ENCODE measurements around the gene SH2D1B.
"Not testable (repeated sequence)": the region's sequence is repeated elsewhere in the genome, so short reads cannot be mapped to it uniquely, and the experiment has no call there.

Gene SH2D1B, protein sequence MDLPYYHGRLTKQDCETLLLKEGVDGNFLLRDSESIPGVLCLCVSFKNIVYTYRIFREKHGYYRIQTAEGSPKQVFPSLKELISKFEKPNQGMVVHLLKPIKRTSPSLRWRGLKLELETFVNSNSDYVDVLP

DNA sequence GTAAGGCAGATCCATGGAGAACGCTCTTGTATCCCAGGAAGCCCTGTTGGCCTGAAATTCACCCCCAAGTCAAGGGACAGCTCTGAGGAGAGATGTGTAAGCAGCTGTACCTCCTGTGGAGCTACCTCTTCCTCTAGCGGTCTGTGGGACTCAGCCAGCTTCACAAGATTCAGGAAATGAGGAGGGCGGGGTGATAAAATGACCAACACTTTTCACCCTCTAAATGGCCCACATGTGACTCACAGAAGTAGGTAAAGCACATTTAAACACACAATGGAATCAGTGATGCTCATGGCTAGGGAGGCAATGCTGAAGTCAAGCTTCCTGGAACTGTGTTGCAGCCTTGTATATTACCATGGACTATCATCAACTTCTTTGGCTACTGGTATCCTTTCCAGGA is at the start of gene SH2D1B:
SH2D1B (minus strand) TSS at position 135 of the 400 bp plus-strand sequence; CDS start at position 15, 120 bp downstream.
- DNase-seq: no peak

DNA sequence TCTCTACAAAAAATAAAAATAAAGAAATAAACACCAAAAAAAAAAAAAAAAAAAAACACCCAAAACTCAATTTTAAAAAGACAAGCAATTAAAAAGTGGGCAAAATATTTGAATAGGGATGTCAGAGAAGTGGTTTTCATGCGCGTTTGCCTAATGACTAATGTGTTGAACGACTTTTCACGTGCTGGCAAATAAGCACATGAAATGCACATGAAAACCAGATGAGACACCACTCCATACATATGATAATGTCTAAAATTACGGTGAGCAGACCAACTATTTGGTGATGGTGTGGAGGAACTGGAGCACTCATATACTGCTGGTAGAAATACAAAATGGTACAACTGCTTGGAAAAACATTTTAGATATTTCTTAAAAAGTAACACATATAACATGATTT is 46.3 kb upstream of the SH2D1B start:
- no peak for DNase-seq

DNA sequence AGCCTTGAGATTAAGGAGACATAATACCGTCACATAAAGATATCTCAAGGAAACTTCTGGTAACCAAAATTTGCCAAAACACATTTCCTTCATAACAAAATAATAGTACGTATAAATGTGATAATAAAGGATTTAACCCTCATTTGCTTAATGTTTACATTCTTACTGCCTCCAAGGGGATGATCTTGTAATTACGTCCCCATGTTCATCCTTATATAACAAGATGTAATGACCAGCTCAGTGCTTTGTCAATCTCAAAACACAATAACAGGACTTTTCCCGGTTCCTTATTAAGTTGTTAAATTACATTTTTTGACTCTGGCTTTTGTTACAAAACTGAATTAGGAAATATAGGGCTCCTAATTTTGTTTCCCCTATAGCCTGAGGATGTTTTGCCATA is 44.4 kb upstream of the SH2D1B start:
- DNase-seq: no peak

DNA sequence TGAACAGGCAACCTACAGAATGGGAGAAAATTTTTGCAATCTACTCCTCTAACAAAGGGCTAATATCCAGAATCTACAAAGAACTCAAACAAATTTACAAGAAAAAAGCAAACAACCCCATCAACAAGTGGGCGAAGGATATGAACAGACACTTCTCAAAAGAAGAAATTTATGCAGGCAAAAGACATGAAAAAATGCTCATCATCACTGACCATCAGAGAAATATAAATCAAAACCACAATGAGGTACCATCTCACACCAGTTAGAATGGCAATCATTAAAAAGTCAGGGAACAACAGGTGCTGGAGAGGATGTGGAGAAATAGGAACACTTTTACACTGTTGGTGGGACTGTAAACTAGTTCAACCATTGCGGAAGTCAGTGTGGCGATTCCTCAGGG is 42.4 kb upstream of the SH2D1B start:
- not testable (repeated sequence) for DNase-seq

DNA sequence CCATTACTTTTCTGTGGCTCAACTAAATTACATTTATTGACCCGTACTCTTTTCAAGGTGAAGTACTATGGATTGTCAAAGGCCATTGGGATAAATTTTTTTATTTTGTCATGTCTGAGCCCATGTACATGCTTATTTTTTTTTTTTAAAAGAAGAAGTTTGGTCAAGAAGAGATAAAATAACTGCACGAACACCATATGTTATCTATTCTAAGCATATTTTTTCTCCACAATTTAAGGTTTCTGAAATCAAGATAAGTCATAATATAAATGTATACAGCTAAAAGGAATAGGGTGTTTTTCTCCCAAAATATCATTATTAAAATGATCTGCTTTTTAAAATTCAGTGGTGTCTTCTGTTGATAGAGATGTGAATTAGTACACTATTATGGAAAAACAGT is 35.0 kb upstream of the SH2D1B start:
- no peak for DNase-seq

DNA sequence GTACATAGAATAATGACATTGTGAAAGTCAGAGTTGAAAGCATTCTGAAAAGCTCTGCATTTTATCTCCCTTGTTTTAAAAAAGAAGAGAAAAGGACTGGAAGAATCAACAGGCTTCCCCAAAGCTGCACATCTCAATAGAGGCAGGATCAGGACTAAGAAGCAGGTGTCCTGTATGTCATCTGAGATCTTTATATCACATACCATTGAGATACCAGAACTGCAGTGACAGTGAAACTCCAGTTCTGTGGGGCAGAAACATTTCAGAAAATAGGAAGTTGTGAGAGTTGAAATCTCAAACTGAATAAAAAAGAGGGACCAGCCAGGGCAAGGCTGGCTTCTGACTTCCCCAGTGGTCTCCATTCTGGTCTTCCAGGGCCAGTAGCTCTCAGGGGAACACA is 33.0 kb upstream of the SH2D1B start:
- DNase-seq: no peak

DNA sequence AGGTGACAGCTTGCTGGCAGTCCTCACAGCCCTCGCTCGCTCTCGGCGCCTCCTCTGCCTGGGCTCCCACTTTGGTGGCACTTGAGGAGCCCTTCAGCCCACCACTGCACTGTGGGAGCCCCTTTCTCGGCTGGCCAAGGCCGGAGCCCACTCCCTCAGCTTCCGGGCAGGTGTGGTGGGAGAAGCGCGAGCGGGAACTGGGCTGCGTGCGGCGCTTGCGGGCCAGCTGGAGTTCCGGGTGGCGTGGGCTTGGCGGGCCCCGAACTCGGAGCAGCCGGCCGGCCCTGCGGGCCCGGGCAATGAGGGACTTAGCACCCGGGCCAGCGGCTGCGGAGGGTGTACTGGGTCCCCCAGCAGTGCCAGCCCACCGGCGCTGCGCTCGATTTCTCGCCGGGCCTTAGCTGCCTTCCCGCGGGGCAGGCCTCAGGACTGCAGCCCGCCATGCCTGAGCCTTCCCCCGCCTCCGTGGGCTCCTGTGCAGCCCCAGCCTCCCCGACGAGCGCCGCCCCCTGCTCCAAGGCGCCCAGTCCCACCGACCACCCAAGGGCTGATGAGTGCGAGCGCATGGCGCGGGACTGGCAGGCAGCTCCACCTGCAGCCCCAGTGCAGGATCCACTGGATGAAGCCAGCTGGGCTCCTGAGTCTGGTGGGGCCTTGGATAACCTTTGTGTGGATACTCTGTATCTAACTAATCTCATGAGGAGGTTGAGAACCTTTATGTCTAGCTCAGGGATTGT is 21.2 kb upstream of the SH2D1B start:
- not testable (repeated sequence) for DNase-seq

DNA sequence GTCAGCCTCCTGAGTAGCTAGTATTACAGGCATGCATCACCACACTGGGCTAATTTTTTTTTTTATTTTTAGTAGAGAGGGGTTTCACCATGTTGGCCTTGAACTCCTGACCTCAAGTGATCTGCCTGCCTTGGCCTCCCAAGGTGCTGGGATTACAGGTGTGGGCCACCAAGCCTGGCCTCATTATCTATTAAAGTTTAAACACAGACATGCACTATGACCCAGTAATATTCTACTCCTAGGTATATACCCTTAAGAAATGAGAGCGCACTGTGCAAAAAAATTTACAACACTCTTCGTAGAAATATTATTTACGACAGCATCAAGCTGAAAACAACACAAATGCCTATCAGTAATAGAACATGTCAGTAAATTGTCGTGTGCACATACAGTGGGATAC is 18.6 kb upstream of the SH2D1B start:
- DNase-seq: no peak

DNA sequence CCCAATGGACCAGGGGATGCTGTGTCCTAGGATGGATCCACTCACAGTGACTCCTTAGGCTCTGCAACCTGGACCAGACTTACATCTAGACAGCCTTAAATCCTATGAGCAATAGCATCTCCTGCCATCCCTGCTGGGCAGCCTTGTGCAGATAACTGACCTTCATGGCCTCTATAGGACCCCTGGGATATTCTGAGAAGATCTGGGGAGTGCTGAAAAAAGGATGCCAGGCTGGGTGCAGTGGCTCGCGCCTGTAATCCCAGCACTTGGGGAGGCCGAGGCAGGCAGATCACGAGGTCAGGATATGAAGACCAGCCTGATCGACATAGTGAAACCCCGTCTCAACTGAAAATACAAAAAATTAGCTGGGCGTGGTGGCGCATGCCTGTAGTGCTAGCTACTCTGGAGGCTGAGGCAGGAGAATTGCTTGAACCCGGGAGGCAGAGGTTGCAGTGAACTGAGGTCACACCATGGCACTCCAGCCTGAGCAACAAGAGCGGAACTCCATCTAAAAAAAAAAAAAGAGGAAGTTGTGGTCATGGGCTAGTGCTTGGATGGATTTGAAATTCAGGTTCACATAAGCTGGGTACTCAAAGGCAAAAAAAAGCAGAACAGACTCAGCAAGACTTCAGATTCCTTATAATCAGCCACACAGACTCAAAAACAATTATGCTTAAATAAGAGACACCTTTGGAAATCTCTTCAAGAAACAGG is 10.9 kb upstream of the SH2D1B start:
- no peak for DNase-seq

DNA sequence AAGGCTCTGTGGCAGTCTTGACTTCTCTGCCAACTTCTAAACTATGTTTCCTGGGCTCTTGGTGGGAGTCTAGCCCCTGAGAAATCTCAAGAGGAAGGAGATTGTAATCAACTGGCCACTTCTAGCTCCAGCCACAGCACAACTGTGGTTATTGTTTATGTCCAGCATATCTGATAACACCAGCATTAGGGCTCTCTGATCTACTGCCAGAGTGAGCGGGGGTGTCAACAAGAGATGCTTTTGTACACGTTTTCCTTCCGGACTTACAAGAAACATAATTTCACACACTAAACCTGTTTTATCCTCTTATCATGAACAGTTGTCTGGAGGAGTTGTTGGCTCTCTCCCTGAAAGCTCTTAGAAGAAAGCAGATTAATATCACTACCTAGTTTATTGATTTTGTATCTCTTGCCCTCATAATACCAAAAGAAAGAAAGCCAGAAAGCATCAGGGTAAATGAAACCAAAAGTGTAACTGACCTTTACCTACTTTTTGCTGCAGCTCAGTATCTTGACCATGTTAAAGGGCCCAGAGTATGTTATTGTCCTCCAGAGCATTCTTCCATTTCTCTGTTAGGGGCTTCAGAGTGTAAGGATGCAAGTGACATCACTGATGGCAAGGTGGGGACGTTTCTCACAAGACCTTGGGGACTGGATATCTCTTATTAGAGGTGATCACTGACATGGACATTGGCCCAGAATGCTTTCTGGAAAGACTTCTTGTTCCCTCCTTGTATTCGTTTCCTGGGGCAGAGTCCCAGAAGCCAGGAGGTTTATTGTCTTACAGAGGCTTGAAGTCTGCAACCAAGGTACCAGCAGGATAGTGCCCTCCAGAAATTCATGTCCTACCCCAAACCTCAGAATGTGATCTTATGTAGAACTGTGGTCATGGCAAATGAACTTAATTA is 9.6 kb upstream of the SH2D1B start:
- no peak for DNase-seq

DNA sequence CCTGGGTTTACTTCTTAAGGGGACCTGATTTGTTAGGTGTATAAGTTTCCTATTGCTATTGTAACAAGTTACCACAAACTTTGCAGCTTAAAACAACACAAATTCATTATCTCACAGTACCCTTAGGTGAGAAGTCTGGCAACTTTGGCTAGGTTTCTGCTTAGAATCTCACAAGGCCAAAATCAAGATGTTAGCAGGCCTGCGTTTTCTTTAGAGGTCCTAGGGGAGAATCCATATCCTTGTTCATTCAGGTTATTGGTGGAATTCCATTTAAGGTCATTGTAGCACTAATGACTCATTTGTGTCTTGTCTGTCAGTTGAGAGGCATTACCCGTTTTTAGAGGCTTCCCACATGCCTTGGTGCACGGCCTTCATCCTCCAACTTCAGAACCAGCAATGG is 8.2 kb upstream of the SH2D1B start:
- DNase-seq: no peak

DNA sequence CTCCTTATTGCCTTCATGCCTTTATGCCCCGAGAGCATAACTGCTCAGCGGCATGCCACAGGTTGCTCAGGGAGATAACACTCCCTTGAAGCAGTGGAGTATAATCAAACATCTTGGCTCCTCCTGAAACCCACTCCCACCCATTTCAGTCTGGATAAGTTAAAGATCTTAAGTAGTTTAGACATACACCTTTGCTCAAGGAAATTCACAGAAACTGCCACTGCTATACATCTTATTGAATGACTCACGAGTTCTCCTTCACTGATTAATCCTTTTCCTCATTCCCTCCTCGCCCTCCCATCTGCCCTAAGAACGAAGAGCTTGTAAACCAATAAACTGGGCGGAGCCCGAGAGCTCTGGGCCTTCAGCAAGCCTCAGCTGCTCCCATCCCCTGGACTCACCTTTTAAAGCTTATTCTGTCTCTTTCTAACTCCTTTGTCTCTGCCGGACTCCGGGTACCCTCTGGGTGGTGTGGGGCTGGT is 7.6 kb upstream of the SH2D1B start:
- DNase-seq: not testable (repeated sequence)

DNA sequence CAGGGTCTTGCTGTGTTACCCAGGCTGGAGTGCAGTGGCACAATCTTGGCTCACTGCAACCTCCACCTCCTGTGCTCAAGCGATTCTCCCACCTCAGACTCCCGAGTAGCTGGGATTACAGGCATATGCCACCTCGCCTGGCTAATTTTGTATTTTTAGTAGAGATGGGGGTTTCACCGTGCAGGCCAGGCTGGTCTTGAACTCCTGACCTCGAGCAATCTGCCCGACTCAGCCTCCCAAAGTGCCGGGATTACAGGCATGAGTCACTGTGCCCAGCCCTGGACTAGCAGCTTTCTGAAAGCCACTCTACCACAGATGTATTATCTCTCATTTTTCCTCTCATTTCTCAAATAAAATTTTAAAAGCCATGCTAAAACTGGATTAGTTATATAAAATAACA is 6.6 kb upstream of the SH2D1B start:
- not testable (repeated sequence) for DNase-seq

DNA sequence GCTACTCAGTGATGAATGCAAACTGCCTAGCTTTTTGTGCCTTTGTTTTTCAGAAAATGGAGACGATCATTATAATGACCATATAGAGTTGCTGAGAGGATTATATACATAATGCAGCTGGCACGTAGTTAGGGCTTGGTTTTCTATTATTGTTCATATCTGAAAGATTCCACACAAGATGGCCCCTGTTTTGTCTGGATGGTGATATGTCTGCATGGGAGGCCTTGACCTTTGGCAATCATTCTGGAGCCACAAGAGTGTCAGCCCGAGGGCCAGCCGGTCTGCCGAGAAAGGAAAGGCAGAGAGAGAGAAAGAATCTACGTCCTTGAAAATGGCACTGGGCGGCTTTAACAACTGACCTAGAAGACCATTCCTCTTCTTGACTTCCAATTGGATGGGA is 5.7 kb upstream of the SH2D1B start:
- no peak for DNase-seq

DNA sequence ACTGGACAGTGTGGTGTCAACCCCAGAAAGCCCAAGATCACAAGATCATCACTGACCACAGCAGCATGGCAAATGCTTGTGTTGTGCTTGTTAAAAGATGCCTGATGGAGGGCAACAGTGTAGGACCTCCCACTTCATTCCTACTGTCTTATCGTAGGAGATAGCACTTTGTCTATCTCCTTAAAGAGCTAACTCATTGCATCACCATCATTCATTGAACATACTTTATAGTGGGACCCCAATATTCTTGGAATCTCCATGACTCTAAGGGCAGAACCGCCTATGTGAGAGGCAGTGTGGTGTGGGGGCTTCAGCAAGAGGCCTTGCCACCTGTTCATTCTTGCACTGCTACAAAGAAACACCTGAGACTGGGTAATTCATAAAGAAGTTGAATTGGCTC is 5.0 kb upstream of the SH2D1B start:
- no peak for DNase-seq

DNA sequence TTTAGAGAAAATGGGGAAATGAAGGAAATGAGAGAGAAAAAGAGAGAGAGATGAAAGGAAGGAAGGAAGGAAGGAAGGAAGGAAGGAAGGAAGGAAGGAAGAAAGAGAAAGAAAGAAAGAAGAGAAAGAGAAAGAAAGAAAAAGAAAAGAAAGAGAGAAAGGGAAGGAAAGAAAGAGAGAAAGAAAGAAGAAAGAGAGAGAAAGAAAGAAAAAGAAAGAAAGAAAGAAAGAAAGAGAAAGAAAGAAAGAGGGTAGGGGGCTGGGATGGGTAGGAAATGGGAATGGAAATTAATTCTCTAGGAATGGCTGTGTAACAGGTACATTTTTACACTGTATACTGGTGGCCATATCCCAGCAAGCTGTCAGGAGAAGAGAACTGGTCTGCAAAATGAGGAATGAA is 4.3 kb upstream of the SH2D1B start:
- DNase-seq: no peak

DNA sequence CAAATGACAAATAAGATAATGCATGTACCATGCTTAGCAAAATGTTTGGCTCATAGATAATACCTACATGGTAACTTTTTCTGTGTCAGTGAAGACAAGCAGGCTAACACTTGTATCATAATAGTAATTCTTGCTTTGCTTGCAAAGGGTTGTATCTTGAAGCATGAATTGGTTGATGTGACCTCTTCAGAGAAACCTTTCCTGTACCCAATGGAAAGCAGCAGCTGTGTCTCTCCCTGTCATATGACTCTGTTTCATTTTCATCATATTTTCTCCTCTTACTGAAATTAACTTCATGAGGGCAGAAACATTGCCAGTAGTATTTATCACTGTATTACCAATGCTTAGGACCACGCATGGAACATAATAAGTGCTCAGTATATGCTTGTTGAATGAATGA is 4.4 kb downstream of the SH2D1B start:
- no peak for DNase-seq

DNA sequence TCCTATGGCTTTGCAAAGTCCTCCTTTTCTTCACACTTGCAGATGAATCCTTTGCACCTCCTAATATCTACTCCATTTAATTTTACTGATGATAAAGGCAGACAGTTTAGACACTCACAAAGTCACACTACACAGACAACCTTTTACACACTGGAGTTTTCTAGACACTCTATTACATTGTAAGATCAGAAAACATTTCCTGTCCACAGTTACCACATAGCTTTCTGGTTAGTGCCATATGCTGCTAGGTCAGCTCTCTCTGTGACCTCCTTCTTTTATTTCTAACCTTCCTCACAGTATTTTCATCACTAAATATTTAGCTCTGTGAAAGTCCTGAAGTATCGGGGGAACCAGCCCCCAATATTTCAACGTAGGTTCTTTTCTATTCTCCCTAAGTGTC is 5.1 kb downstream of the SH2D1B start:
- DNase-seq: no peak

DNA sequence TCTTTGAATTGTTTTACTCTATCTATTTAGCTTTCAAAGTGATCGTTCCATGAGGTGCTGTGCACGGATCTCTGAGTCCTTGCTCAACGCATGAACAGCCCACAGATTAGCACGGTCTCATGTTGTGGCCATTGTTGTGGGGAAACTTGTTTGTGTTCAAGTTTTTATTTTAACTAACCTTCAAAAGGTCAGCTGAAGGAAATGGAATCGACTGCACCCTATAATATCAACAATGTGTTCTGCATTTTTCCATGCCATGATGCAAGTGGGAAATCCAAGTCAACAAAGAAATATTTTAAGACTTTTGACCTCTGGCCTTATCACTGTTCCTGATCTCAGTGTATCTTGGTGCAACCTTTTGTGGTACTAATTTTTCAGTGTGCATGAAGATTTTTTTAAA is 6.1 kb downstream of the SH2D1B start:
- no peak for DNase-seq

DNA sequence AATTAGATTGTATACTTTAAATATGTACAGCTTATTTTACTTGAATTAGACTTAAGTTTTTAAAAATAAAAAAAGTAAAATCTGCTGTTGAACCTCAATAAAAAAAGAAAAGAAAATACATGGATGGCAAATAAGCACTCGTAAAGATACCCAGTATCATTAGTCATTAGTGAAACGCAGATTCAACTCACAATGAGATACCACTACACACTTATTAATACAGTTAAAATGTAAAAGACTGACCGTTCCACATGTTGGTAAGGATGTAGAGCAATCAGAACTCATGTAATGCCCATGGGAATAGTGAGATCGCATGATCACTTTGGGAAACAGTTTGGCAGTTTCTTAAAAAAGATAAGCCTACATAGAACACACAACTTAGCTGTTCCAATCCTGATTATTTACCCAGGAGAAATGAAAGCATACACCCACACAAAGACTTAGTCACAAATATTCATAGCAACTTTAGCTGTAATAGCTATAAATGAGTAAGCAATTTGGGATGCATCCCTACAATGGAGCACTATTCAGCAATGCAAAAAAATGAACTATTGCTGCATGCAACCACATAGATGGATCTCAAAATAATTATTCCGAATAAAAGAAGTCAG is 7.3 kb downstream of the SH2D1B start:
- no peak for DNase-seq

DNA sequence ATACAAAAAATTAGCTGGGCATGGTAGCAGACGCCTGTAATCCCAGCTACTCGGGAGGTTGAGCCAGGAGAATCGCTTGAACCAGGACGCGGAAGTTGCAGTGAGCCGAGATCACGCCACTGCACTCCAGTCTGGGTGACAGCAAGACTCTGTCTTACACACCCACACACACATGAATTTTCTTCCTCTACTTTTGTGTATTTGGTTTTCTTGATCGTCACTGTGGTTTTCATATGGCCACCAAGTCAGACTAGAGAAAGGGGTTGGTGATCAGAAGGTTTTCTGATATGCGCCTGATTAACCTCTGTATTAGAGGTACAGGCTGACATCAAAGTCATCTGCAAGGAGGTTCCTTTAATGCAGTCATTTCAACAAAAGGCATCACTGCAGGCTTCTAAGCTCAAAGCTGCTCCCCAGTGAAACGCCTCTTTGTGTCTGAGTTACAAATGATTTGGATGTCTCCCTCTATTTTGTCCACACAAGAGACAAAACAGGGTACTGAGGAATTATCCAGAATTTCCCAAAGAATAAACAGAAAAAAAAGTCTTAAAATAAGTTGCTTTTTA is 11.1 kb downstream of the SH2D1B start:
- no peak for DNase-seq

DNA sequence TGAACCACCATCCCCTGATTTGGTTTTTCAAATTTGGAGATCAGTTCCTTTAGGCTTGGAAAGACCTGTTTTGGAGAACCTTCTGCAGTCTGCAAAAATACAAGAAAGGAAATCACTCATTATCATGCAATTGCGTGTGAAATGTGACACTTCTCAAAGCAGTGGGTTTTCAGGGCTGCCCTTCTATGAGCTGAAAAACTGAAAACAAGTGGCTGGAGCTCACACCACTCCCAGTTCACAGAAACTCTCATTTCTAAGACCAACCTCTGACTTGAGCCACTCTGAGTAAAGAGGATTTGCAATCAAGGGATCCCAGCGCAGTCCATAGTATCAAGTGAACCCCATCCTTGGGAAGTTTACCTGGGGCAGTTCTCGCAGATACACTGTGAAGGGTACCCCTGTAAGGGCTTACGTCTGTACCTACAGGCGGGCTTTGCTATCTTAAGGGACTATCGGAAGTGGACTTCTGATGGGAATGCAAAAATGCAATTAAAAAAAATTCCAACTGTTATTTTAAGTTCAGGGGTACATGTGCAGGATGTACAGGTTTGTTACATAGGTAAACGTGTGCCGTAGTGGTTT is 12.8 kb downstream of the SH2D1B start:
- DNase-seq: no peak

All from CD4-positive, alpha-beta T cell treated with Interleukin-4 for 4 hours (primary cell).